Ramos (cell line): ENCODE measurements around the gene OMP.

Source experiments
- in situ Hi-C: fragments of 300-500 bp; cut with MboI; formaldehyde crosslinking; loops from one replicate; pipeline ENCODE4 v1.14.3; 2022; ENCODE audit warnings: low sequenced_read_pairs; ENCODE audit not compliant: unreplicated experiment

Gene OMP

GRCh38 chr11:77119531-77119936, 16.9 kb downstream of the OMP start:
- in situ Hi-C loops = no loop called here

GRCh38 chr11:77120571-77120970, 17.9 kb downstream of the OMP start:
- in situ Hi-C loops = no loop called here

- in situ Hi-C loops = no loop called here
Measured at GRCh38 chr11:77121096-77121640, 18.5 kb downstream of the OMP start.

GRCh38 chr11:77121876-77122575, 19.4 kb downstream of the OMP start:
- in situ Hi-C loops = no loop called here

GRCh38 chr11:77122576-77123212, 20.1 kb downstream of the OMP start:
- in situ Hi-C loops = no loop called here

- in situ Hi-C loops = no loop called here
Measured at GRCh38 chr11:77123591-77123990, 21.0 kb downstream of the OMP start.

- in situ Hi-C loops = no loop called here
Measured at GRCh38 chr11:77124041-77124440, 21.4 kb downstream of the OMP start.

GRCh38 chr11:77124488-77124887, 21.8 kb downstream of the OMP start:
- in situ Hi-C loops = no loop called here

GRCh38 chr11:77125191-77125590, 22.6 kb downstream of the OMP start:
- in situ Hi-C loops = no loop called here

- in situ Hi-C loops = no loop called here
Measured at GRCh38 chr11:77125695-77126094, 23.1 kb downstream of the OMP start.

GRCh38 chr11:77126156-77126775, 23.6 kb downstream of the OMP start:
- in situ Hi-C loops = no loop called here

GRCh38 chr11:77126861-77127234, 24.2 kb downstream of the OMP start:
- in situ Hi-C loops = no loop called here

GRCh38 chr11:77127235-77127911, 24.7 kb downstream of the OMP start:
- in situ Hi-C loops = no loop called here

GRCh38 chr11:77127920-77128691, 25.5 kb downstream of the OMP start, which contains the start of gene MYO7A:
Gene MYO7A, plus strand, starts transcription at chr11:77128246. Its CDS starts 2,389 bp downstream, at chr11:77130635.
- in situ Hi-C loops = no loop called here

GRCh38 chr11:77129069-77129841, 26.6 kb downstream of the OMP start:
- in situ Hi-C loops = no loop called here

- in situ Hi-C loops = no loop called here
Measured at GRCh38 chr11:77129842-77130756, 27.5 kb downstream of the OMP start.

GRCh38 chr11:77130763-77131513, 28.3 kb downstream of the OMP start:
- in situ Hi-C loops = no loop called here

GRCh38 chr11:77131560-77131959, 28.9 kb downstream of the OMP start:
- in situ Hi-C loops = no loop called here
